GM21723 (cell line): ENCODE results near the gene NR3C1.

ENCODE experiments used
- ATAC-seq: cut with Tn5 transposase; IDR thresholded peaks from one replicate; pipeline ENCODE4 v1.9.1; 2021; ENCODE audit warnings: mild to moderate bottlenecking, moderate library complexity; ENCODE audit not compliant: unreplicated experiment

The NR3C1 gene

GRCh38 chr5:143399616-143400540 lies 3.6 kb downstream of the NR3C1 start:
- no peak for ATAC-seq

- ATAC-seq = no peak
Observed at GRCh38 chr5:143398451-143399237, 4.8 kb downstream of the NR3C1 start.

GRCh38 chr5:143398053-143398355 lies 5.5 kb downstream of the NR3C1 start:
- ATAC-seq = no peak

- no peak for ATAC-seq
Observed at GRCh38 chr5:143397302-143398052, 6.0 kb downstream of the NR3C1 start.

GRCh38 chr5:143396353-143396940 lies 7.0 kb downstream of the NR3C1 start:
- no peak for ATAC-seq

- peak; percentile 49 for ATAC-seq
Observed at GRCh38 chr5:143395638-143396352, 7.7 kb downstream of the NR3C1 start.

GRCh38 chr5:143393524-143393923 lies 10.0 kb downstream of the NR3C1 start:
- ATAC-seq = no peak

- ATAC-seq = no peak
Observed at GRCh38 chr5:143390941-143391340, 12.5 kb downstream of the NR3C1 start.

- ATAC-seq = no peak
Observed at GRCh38 chr5:143390258-143390657, 13.2 kb downstream of the NR3C1 start.

- no peak for ATAC-seq
Observed at GRCh38 chr5:143386725-143387124, 16.8 kb downstream of the NR3C1 start.

GRCh38 chr5:143384865-143385657 lies 18.4 kb downstream of the NR3C1 start:
- no peak for ATAC-seq

- no peak for ATAC-seq
Observed at GRCh38 chr5:143383988-143384387, 19.5 kb downstream of the NR3C1 start.

- no peak for ATAC-seq
Observed at GRCh38 chr5:143379606-143380005, 23.9 kb downstream of the NR3C1 start.

- no peak for ATAC-seq
Observed at GRCh38 chr5:143376911-143377813, 26.3 kb downstream of the NR3C1 start.

GRCh38 chr5:143376195-143376779 lies 27.2 kb downstream of the NR3C1 start:
- ATAC-seq = no peak

GRCh38 chr5:143374496-143375217 lies 28.8 kb downstream of the NR3C1 start:
- ATAC-seq = no peak

GRCh38 chr5:143373076-143373475 lies 30.4 kb downstream of the NR3C1 start:
- no peak for ATAC-seq
